ENCODE data around the gene BTBD10.

Gene BTBD10

DNA sequence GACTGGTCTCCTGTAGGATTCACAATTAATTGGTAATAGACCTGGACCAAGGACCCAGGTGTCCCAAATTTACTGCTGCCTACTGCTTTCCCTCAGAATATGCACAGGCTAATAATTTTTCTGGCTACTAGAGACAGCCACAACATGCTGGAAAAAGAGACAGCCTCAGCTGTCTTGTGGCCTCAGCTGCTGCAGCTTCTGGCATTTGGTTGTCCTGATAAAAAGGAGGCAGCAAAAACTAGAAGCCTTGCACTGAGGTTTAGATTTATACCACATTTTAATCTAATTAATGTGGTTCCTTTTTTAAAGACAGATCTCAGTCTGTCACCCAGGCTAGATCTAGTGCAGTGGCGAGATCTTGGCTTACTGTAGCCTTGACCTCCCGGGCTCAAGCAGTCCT, 89.8 kb downstream of the BTBD10 start:
- DNase-seq (ENCODE audit: low read depth), result no peak

DNA sequence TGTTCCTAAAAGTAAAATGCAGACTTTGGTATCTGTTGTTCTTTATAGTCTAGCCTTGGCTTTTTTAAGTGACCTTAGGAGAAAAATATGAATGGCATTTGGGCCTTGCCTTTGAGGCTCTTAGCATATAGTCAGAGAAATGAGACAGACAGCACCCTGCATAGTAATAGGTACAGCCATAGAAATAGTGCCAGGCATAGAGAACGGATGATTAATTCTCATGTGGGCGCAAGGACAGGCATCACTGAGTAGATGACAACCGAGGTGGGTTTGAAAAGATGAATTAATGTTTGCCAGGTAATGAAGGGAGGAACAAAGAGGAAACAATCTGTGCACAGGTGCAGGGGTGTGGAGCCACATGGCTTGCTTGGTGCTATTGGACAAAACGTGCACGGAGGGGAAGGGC, 95.0 kb downstream of the BTBD10 start:
- DNase-seq (ENCODE audit: low read depth), result no peak

DNA sequence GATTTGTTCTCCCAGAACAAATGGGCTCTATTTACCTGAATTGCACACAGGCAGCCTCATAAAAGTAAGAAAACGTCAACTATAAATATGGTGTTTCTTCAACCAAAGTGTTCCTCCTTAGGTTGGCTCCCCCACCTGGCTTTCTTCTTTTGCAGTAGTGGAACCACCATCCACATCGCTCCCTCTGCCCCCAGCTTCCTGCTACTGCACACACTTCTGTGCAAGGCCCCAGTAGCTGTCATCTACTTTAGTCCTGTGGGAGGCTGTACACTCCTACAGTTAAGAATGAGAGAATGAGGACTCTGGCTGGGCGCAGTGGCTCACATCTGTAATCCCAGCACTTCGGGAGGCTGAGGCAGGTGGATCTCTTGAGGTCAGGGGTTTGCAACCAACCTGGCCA, 95.9 kb downstream of the BTBD10 start:
- DNase-seq (ENCODE audit: low read depth), result no peak

DNA sequence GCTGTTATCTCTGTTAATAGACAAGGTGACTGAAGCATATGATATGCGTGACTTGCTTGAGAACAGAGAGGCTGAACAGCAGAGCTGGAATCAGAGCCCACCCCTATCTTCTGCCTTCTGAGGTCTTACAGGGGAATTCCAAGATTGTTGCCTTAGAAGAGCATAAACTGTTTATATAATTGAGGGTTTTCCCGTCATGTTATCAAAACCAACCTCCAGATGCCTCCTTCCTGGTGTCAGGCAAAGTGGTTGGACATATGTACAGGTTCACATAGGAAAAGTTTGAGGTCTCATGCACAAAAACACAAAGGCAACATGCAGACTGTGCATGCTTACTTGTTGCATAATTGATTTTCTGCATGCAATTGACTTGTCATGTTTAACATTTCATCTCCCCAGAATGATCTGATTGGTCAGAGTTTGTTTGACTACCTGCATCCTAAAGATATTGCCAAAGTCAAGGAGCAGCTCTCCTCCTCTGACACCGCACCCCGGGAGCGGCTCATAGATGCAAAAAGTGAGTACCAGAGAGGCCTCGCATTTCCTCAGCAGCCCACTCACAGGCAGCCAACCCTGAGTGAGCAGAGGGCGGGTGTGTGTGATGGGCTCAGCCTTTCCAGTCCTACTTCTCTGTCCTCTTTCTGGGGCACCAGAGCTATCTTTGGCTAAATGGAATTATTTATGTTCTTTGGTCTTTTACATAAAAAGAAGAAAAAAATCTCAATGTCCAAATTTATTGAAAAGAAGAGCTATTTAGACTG, 96.6 kb downstream of the BTBD10 start:
- no peak for DNase-seq (ENCODE audit: low read depth)

DNA sequence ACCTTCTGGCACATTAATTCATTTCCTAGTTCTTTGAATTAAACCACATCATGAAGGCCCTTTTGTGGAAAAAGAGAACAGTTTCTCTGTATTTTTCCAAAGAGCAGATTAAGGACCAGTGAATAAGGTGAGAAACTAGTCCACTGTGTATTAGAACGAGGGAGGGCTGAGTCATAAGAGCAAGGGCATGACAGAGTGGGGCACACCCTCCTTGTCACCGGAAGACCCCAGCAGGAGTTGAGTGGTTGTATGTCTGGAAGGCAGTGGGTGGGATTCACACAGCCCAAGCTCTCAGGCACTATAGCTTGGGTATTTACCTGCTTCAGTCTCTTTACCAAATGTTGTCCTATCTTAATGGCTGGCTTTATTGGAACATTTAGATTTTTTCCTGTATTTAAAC, 98.6 kb downstream of the BTBD10 start:
- no peak for DNase-seq (ENCODE audit: low read depth)

DNA sequence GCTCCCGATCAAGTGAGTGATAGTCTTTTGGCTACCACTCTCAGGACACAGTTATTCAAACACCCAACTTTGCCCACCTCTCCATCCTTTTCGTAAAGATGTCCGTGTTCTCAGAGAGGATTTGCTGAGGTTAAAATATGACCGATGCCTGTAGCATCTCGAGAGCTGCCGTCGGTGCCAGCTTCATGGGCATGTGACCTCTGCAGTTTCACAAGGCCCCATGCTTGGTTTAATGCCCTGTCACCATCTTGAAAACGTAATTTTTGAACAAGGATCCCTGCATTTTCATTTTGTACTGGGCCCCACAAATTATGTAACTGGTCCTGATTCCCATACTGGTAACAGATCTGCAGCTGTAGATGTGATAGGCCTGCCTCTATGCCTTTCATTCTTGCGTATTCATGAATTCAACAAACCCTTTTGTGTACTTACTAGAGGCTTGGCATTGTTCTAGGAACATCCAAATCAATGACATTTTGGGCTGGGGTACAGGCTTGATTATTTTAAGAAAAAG, 100.4 kb downstream of the BTBD10 start:
- DNase-seq (ENCODE audit: low read depth), result no peak

DNA sequence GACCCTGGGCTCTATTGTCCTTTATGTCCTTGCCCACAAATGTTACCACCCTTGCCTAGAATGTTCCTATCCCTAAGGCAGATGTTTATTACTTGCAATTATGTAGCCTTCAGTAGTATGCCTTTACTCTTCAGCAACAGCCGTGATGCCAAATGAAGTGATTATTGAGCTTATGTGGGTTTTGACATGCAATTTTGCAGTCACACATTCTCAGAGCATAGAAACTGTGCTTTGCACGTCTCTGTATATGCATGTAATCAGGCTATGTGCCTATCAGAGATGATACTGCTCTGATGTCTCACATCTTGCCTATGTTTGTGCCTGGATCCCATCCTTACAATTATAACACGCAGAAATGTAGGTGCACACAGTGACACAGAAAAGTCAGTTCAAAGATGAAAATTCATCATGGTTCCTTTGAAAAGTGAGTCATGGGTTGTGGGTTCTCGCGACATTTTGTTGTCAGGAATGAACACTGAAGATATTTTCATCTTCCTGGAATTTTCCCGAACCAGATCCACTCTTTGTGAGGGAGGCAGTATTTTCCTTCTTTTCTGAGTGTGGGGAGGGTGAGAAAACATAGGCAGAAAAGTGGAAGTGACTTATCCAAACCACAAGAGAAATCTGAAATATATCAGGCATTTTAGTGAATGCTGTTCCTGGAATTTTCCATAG, 104.3 kb downstream of the BTBD10 start:
- no peak for DNase-seq (ENCODE audit: low read depth)

DNA sequence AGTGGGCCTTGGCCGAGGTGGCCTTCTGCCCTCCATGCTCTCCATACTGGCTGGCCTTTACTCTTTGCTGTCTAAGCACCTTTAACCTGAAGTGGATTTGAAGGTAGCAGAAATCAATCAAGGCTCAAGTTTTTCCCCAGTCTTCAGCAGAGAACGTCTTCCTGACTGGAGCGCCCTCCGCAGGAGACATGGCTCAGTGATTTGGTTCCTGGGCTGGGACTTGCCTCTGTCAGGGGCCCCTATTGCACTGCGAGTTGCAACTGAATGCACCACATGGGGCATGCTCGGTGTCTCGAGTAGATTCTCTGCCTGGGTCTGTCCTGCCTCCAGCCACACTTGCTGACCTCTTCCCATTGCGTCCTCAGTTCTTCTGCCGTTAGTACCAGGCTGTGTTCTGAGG, 105.8 kb downstream of the BTBD10 start:
- no peak for DNase-seq (ENCODE audit: low read depth)

DNA sequence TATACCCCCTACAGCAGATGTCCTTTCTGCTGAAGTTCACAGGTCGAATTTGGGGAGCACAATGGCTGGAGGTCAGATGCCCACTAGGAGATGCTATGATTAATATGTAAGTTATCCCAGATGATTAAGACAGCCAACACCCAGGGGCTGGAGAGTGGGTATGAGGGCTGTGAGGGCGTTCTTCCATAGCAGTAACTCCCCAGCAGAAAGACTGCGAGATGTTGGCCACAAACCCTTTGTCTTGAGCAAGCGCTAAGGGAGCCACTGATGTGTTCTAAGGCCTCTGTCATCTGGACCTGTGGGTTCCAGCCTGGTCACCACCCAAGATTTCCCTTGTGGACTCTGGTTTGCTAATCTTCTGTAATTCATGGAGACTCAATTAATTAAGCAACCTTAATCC, 107.8 kb downstream of the BTBD10 start:
- no peak for DNase-seq (ENCODE audit: low read depth)

DNA sequence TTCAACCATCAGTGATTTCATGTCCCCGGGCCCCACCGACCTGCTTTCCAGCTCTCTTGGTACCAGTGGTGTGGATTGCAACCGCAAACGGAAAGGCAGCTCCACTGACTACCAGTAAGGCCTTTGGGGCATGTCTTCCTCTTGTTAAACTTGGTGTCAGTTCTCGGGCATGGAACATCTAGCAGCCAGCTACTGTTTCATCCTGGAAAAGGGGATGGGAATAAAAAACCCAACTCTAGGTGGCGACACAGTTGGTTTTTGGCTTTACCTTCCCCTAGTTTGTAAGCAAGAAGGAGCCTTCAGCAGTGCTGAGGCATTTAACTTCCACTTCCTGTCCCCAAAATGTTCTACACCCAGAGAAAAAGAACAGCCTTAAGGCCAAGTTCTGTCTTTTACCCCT, 108.7 kb downstream of the BTBD10 start:
- DNase-seq (ENCODE audit: low read depth), result no peak

DNA sequence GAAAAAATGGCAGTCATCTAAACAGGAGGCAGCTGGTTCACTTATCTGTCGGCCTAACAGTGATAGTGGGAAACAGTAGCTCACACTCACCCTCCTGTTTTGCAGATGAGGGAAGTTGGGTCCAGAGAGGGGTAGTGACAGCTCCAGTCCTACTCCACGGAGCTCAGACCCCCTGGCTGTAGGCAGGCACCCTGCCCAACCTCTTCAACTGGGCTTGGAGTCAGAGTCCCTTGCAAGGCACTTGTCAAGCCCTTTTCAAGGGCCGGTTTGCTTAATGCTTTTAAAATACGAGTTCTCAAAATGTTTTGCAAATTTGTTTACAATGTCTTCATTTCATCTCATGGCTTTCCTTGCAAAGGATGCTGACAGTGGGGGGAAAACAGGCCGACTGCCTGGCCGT, 110.3 kb downstream of the BTBD10 start:
- no peak for DNase-seq (ENCODE audit: low read depth)

DNA sequence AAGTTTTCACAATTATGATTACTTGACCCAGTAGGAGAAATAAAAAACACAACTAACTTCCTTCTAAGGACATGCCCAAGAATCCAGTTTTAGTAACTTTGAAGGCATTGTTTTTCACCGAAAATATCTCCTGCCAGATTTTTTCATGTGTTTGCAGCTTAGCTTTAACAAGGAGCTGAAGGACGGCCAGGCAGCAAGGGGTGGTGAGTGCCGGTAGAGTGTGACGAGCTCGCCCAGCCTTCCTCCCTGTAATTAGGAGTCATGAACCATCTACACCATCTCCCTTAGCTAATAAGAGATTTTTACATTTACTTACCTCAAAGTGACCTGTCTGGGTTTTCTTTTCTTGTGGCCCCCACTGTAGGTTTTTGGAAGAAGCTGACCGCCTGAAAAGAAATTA, 113.4 kb downstream of the BTBD10 start:
- DNase-seq (ENCODE audit: low read depth), result no peak

DNA sequence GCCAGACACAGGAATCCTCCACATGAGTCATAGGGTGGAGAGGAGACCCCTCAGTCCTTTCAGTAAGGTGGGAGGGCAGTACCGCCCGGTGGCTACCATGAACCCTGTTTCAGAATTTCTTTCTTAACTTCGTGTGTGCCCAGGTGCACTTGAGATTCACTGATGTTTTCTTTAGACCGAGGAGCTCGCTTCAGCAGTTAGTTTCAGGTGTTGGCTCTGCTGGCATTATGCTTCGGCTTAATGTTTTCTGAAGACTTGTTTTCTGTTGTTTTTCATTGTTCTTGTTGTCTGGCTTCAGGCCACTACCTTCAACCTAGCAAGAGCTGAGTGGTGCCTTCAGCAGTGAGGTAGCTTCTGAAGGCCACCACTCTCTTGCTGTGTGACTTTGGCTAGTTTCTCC, 114.0 kb downstream of the BTBD10 start:
- no peak for DNase-seq (ENCODE audit: low read depth)

DNA sequence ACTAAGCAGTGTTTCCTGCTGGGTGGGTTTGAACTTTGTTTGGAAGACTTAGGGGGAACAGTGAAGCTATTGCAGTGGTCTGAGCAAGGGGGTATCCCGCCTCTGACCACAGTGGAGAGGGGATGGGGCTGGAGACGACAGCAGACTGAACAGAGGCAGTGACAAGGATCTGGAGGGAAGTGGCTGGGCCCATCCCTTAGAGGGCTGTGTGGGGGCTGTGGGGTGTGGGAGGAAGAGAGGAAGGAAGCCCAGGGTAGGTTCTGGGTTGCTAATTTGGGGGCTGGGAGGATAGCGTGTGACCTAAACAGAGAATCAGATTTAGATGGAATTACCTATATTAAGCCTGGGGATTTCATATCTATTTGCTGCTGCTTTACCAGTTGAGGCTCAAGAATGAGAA, 114.7 kb downstream of the BTBD10 start:
- DNase-seq (ENCODE audit: low read depth), result no peak

DNA sequence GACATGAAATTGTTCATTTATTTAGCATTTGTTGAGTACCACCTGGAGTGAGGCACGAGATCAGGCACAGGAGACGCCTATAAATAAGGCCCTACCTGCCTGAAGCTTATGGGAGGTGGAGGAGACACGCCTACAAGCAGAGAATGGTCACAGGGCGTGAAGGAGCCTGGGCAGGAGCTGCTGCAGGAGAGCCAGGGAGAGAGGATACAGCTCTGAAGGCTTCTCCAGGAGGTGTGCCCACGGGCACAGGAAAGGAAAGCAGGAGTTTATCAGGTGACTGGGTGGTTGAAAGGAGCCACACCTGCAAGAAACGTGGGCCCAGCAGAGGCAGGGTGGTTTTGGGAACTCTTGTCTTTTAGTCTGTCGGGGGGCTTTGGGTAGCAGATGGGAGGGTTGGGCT, 115.1 kb downstream of the BTBD10 start:
- no peak for DNase-seq (ENCODE audit: low read depth)

DNA sequence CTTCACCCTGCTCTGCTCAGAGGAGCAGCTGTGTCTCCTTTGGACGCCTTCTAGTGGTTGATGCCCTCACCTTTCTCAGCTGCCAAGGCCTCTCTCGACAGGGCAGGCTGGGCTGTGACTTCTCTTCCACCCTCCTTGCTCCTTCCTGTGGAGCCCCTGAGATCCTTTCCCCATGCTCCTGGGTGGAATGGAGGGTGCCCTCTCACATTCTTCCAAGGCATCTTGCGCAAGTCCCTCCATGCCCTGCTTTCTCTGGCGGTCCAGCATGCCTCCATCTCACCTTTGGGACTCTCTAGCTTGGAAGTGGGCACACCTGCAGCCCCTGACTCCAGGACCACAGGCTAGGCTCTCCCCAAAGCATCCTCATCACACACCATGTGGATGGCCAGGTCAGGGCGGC, 116.6 kb downstream of the BTBD10 start:
- DNase-seq (ENCODE audit: low read depth), result no peak

DNA sequence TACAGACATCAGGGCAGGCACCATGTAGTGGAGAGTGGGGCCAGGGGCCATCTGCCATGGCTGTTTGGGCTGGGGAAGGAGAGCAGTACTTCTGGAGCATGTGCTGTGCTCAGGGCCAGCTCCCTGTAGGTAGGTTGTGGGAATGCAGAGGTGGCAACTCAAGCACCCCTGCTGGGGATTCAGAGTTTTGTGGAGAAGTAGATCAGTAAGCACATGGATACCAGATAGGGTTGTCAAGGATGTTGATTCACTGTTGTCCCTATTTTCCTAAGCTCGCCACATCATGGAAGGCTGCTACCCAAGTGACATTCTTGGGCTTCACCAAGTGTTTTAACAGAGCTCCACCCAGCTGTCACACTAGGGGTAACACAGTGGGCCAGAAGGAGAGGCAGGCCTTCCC, 118.2 kb downstream of the BTBD10 start:
- DNase-seq (ENCODE audit: low read depth), result no peak

DNA sequence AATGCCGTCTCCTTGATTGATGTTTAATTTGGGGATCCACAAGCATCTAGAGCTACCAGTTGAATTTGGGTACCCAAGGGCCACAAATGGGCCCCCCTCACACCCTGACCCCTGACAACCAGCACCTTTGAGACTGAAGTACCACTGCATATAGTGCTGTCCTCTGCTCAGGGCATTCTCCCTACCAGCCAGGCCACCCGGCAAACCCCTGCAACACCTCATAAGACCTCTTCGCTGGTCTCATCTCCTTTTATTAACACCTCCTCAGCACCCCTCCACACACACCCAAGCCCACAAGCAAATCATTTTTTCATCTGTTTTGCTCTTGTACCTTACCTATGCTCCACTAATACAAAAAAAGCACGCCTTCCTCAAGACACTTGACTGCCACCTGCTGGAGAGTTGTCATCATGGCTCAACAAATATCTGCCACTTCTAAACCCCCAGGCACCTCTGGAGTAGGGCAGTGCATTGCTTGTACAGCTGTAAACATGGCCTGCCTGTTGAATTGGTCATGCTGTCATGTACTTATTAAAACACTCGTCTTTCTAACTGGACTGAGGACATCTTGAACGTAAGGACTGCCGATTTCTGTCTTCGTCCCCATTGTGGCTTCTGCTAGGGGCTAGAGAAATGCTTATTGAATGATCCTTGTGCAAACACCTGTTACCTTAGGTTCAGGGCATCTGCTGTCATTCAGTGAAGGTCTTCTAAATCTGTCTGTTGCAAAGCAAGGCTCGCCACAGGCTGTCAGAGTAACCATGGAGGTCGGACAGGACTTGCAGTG, 118.9 kb downstream of the BTBD10 start:
- peak; percentile 45 for DNase-seq (ENCODE audit: low read depth)

DNA sequence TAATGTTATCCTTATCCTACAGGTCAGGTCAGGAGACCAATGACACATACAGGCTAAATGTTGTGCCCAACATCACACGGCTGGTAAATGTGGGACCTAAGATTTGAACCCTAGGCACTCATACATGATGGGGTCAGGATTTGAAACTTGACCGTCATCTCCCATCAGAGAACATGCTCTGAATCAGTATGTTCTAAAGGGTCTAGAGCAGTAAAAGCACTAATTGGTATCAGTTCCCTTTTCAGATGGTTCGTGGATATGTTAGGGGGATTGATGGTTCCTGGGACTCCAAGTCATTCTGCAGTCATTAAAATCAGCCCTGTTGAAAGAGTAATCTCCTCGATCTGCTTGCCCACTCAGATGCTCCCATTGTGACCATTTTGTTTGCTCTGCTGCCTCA, 120.0 kb downstream of the BTBD10 start:
- no peak for DNase-seq (ENCODE audit: low read depth)

DNA sequence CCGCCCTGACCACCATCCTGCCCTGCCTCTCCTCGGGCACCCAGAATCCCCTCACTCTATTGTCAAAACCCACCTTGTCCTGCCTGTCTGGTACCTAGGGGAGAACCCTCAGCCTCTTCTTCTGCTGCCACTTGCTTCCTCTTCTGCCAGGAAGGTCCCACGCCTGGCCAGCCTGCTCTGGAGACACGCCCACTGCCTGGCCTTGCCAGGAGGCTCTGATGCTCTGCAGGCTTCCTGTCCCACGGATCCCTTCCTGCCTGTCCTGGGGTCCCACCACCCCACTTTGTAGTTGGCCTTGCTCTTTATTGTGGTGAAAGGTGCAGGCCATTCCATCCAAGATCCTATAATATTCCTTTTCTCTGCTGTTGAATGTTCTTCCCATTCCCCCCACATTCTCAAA, 122.0 kb downstream of the BTBD10 start:
- no peak for DNase-seq (ENCODE audit: low read depth)

DNA sequence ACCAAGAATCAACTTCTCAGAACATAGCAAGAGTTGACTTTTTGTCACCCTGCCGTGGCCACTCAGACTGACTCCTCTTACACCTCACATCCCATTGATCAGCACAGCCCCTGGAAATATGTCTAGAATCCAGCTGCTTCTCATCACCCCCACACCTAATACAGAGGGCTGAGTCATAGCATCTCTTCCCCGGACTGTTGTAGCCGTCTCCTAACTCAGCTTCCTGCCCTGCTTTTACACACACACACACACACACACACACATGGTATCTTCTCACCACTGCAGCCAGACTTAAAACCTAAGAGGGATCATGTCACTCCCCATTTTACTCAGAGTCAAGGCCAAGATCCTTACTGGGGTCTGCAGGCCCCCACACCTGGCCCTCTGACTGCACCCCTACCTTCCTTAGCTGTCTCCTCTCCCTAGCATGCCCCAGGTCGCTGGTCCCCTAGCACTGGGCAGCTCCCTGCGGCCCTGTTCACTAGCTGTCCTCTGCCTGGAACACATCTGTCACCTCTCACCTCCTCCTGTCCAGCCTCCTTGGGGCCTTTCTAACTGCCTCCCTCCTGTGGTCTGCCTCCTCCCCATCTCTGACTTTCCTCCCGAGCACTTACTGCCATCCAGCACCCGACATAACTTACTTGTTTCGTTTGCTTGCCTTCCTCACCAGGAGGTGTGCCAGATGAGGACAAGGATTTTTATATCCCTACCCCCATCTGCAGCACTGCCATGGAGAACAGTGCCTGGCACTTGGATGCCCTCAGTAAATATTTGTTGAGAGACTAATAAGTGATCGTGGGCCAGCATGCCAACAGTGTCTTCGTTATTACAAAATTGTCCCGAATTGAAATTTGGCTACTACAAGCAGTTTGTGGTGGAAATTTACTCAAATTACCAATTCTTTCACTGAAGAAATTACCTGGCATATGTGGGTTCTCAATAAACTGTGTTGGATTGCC, 123.5 kb downstream of the BTBD10 start:
- DNase-seq (ENCODE audit: low read depth), result no peak

Measured in activated T-helper 9 cell treated with anti-CD3 and anti-CD28 coated beads, Interleukin-2, amount 50 U/mL, for 16 hours (primary cell).